Measurements from ENCODE around the gene COPS8.

GRCh38 chr2:237147317-237147716 lies 61.6 kb downstream of the COPS8 start:
- TF ChIP-seq POLR2A (IDR thresholded peaks at IDR 0.05; ENCODE audit: low read length) (no peak), GATA1 (IDR thresholded peaks at IDR 0.05; ENCODE audit: low read depth, low read length) (no peak)
